G401 (cell line): ENCODE results near the gene DENND6B. TPM values are rescaled to one million over a fixed set of nuclear protein-coding genes. Genes with fewer than 3 reads are reported as not detected.
"Not testable (repeated sequence)": the region's sequence is repeated elsewhere in the genome, so short reads cannot be mapped to it uniquely, and the experiment has no call there.

ENCODE experiments used
- DNase-seq: peaks from one replicate; pipeline ENCODE4 v3.0.0-alpha.2; 2015; ENCODE audit warnings: low spot score
- in situ Hi-C: cut with HindIII; loops from 2 replicates; pipeline ENCODE4 v1.10.0; 2016; ENCODE audit warnings: low sequenced_read_pairs, mixed read lengths
- total RNA-seq: library from RNA; depleted of rRNA; stranded (reverse); fragments of >200 nt; shearing (Covaris generic); gene quantifications from 2 replicates; pipeline ENCODE4 v1.2.3, GENCODE V29; 2014

DENND6B gene
- total RNA-seq, 1 experiment from 2014 or later, result 1.0 TPM

DNA sequence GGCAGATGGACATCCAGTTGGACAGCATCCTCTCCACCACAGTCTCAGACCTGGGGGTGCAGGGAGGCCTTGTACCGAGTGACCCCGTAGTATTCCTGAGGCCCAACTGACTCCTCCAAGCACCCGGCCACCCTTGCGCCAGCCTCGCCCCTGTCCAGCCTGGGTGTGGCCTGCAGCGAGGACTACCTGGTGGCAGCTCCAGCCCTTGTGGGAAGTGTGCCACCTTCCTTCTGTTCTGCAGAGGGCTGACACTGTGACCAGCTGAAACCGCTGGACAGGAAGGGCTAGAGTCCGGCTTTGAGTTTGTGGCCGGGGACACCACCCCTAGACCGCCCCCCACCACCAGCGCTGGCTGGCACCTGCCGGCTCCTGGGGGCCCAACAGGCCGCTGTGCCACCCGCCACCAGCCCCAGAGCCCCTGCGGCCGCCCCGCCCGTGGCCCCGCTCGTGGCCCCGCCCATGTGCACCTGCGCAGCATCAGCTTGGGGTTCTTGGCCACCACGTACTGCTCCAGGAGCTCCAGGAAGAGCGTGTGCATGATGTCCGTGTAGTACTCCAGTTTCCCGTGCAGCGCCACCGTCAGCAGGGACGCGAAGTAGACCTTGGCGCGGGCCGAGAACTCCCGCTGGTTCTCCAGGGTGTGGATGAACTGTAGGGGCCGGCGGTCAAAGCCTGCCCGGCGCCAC, 46.6 kb downstream of the DENND6B start:
- DNase-seq, result no peak
- in situ Hi-C loops, result loop anchor here (10.0 kb wide), 1 partner anchor 75 kb away; no protein-coding TSS in a partner anchor

- DNase-seq, result no peak
- in situ Hi-C loops, result no loop called here
Measured at GRCh38 chr22:50278956-50279619, 47.7 kb downstream of the DENND6B start.

DNA sequence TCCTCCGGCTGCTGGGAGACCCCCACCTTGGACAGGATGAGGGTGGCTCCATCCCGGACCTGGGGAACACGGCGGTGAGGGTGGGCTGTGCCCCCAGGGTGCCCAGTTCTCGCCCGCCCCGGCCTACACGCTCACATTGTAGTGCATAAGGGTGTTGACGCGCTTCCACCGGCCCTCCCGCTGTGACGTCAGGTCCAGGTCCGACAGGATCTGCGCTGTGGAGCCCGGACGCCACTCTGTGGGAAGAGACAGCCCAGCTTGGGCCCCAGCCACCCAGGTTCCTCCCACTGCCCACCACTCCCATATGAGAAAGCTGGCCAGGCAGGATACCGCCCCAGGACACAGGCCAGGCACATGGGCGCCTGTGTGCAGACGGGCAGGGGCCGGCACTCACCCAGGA, 48.4 kb downstream of the DENND6B start:
- in situ Hi-C loops, result no loop called here
- DNase-seq, result no peak

GRCh38 chr22:50277761-50278160, 49.1 kb downstream of the DENND6B start:
- in situ Hi-C loops, result no loop called here
- no peak for DNase-seq

DNA sequence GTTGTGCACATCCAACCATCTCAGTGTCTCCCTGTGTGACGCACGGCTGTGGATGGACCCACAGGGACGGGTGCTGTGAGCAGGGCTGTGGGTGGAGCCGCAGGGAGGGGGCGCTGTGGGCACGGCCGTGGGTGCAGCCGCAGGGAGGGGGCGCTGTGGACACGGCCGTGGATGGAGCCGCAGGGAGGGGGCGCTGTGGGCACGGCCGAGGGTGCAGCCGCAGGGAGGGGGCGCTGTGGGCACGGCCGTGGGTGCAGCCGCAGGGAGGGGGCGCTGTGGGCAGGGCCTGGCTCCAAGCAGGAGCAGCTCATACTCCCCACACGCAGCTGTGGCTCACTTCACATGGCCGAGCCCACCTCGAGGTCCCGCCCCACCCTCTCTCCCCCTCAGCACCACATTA, 50.7 kb downstream of the DENND6B start:
- in situ Hi-C loops, result no loop called here
- peak; percentile 76 for DNase-seq

DNA sequence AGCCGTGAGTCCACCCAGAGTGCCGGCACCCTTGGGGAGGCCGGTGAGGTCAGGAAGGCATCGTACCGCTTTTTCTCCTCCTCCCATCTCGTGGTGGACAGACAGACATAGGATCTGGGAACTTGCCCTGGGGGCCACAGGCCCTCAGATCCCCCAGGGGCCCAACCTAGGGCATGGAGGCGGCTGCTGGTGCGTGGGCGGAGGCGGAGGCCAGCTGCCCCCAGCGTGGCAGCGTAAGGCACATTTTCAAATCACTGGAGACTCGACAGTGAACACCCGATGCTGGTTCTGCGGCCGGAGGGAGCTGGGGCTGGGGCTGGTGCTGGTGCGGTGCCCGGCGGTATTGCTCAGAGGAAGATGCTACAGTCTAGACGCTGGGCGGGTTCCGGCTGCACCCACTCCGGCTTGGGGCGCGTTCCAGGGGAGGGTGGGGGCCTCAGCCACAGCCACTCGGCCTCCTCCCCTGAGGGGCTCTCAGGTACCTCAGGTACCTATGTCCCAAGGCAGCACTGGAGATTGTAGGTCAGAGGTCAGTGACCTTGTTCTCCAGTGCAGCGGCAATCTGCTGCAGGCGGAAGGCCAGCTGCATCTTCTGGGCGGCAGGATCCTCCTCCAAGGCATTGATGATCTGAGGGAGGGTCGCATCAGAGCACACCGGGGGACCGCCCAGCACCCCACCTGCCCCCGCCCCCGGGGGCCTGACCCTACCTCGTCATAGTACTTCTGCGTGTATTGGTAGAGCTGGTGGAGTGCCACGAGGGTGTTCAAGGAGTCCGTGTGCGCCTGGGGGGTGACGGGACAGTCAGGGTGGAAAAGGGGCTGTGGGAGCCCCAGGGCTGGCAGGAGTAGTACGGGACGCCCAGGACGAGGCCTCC, 51.4 kb downstream of the DENND6B start:
- no peak for DNase-seq
- in situ Hi-C loops, result no loop called here

DNA sequence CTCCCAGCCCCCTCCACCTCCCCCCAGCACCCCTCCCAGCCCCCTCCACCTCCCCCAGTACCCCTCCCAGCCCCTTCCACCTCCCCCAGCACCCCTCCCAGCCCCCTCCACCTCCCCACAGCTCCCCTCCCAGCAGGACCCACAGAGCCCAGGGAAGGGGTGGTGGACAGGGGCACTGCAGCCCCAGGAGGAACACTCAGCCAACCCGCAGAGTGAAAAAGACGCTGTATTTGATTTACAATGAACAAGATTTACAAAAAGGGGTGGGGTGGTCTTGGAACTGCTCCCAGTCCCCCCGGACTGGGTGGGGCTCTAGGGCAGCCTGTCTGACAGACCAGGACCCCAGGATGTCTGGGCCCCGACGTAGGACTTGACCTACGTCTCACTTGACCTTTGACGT, 52.0 kb downstream of the DENND6B start:
- in situ Hi-C loops, result no loop called here
- no peak for DNase-seq

GRCh38 chr22:50274311-50274710, 52.5 kb downstream of the DENND6B start:
- peak; percentile 94 for DNase-seq
- in situ Hi-C loops, result no loop called here

DNA sequence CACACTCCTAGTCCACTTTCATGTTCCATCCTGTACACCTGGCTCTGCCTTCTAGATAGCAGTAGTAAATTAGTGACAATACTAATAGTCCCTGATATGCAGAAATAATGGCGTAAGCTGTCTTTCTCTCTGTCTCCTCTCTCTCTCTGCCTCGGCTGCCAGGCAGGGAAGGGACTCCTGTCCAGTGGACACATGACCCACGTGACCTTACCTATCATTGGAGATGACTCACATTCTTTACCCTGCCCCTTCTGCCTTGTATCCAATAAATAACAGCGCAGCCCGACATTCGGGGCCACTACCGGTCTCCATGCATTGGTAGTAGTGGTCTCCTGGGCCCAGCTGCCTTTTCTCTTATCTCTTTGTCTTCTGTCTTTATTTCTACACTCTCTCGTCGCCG, 53.0 kb downstream of the DENND6B start:
- DNase-seq, in situ Hi-C loops: not testable (repeated sequence)

GRCh38 chr22:50273352-50273751, 53.5 kb downstream of the DENND6B start:
- DNase-seq, in situ Hi-C loops: not testable (repeated sequence)

DNA sequence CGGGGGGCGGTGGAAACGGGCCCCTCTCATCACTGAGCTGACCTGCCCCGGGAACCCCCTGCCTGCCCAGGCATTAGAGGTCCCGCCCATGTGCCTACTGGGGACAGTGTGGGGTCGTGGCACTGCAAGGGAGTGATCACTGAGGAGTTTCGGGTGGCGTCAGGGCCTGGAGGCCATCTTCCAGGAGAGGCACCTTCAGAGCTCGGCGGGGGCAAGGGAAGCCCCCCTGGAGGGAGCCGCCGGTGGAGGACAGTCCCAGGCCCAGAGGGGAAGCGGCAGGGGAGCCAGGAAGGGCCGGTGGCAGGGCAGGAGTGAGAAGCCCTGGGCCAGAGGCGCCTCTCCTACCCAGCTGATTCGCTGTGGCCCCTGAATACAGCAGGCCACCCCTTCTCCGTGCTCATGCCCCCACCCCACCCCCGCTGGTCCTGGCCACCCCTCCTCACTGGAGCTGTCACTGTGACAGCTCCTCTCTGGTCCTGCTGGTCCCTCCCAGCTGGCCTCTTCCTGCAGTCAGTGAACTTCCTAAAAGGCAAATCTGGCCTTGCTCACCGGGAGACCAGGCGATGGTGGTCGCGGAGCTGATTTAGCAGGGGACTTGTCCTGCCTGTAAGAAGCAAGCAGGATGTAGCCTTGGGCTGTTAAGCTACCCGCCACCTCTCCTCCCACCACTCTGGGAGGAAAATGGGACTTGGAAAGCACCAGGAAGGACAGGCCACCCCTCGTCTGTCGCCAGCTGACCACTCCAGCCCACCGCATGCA, 54.6 kb downstream of the DENND6B start:
- no peak for DNase-seq

DNA sequence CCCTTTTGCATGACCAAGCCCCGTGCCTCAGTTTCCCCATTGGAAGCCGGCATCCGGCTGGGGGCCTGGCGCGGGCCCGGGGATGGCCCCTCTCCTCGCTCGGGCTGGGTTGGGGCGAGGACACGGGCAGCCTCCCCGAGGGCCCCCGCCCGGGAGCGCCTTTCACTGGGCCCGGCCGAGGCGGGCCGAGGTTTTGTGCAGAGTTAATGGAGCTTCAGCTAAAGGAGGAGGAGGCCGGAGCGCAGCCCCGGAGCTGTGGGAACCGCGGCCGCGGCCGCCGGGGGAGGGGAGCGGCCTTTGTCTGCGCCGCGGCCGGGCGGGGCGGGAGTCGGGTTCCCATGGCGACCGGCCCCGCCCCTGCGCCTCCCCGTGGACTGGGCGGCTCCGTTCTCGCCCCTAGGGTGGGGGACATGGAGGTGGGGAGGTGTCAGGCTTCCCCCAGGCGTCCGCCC, 55.3 kb downstream of the DENND6B start:
- peak; percentile 75 for DNase-seq
- in situ Hi-C loops, result no loop called here

More for the DNA sequence above, 54.6 kb downstream of the DENND6B start:
- in situ Hi-C loops, result no loop called here

- DNase-seq, result no peak
- in situ Hi-C loops, result no loop called here
Measured at GRCh38 chr22:50270666-50271394, 56.0 kb downstream of the DENND6B start.

DNA sequence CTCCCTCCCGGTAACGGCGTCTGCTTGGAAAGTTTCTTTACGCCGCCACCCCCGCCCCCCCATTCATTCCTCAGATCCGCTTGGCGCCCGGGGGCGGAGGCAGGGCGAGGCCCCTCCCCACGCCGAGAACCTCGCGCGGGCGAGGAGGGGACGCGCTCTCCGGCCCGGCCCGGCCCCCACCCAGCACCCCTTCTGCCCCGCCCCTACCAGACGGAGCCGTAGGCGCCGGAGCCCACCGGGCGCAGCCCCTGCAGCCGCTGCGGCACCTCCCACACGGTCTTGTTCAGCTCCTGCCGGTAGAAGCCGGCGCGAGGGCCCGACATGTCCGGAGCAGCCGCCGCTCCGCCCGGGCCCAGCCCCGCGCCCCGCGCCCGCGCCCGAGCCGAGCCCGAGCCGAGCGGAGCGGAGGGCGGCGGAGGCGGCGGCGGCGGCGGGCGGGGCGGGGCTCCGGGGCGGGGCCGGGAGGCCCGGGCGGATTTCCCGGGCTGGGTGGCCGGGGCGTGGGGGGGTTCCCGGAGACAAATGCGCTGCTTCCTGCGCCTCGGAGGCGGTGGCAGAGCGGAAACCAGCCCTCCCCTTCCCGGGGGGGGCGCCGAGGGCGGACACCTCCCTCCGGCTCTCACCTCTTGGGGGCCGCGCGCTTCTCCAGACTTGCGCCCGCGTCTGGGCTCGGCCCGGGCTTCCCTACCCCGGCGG, 56.7 kb downstream of the DENND6B start, which contains the start of gene MAPK11:
MAPK11 (minus strand) TSS at position 411 of the 696 bp plus-strand sequence; CDS start at position 323, 88 bp downstream.
- in situ Hi-C loops, result no loop called here
- peak; percentile 69 for DNase-seq

- in situ Hi-C loops, result no loop called here
- no peak for DNase-seq
Measured at GRCh38 chr22:50269573-50269969, 57.2 kb downstream of the DENND6B start.

DNA sequence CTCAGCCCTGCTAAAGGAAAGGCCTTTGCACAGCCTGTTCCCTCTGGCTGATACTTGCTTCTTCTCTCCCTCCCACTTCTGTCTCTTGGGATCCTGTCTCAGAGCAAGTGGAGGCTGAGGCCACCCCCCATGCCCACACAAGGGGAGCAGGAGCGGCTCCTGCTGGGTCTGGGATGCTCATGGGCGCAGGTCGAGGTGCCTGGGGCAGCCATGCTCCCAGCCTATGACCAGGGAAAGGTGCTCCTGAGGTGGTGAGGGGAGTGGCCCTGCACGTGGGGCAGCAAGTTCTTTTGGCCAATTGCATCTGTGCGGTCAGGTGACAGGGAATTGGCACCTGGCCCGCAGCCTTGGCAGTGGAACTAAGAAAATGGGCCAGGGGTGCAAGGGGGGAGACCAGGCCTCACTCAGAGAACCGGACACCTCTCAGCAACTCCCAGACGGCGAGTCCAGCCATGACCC, 58.1 kb downstream of the DENND6B start:
- in situ Hi-C loops, result no loop called here

DNA sequence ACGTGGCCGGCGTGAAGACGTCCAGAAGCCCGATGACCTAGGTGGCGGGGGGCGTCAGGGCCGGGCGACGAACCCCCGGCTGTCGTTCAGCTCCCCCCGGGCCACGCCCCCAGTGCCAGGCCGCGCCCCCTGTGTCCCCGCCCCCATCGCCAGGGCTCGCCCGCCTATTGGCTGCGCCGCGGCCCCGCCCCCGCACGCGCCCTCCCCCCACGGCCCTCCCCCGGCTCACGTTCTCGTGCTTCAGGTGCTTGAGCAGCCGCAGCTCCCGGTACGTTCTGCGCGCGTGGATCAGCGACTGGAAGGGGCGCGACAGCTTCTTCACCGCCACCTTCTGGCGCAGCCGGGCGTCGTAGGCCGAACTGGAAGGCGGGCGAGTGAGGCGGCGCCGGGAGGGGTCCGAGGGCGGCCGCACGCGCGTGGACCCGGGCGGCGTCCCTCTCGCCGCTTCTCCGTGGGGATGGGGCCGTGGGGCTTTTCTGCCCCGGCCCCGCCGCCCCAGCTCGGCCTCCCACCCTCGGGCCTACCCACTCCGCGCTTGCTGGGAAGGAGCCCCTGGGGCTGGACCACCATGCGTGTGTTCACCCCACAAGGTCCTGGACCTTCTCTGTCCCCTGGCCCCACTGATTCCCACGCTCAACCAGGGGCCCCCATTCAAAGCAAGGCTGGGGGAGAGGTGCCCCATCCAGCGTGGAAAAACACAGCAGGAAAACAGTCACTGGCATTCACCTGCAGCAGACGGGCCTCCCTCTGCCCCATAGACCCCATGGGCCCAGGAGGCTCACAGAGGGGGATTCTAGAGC, 59.0 kb downstream of the DENND6B start:
- peak; percentile 77 for DNase-seq
- in situ Hi-C loops, result no loop called here

More for the DNA sequence above, 58.1 kb downstream of the DENND6B start:
- no peak for DNase-seq
